H9 (cell line): ENCODE measurements around the gene CDH4. TPM values are rescaled to one million over a fixed set of nuclear protein-coding genes. Genes with fewer than 3 reads are reported as not detected.

Experiments used
- DNase-seq: peaks from one replicate; pipeline ENCODE4 v3.0.0-alpha.2; 2017
- H2AFZ ChIP-seq: one replicate; pipeline ENCODE4 v1.6.1; 2013; ENCODE audit warnings: mild to moderate bottlenecking, low read length, control low read depth, moderate library complexity
- H2AK5ac ChIP-seq: 2 replicates; pipeline ENCODE4 v1.6.1; 2013; ENCODE audit warnings: low read length, control low read depth, mixed read lengths; ENCODE audit not compliant: insufficient read length
- H2BK120ac ChIP-seq: one replicate; pipeline ENCODE4 v1.6.1; 2013; ENCODE audit warnings: low read depth, mild to moderate bottlenecking, low read length, control low read depth, inconsistent platforms; ENCODE audit not compliant: poor library complexity, severe bottlenecking
- H2BK12ac ChIP-seq: 2 replicates; pipeline ENCODE4 v1.6.1; 2013; ENCODE audit warnings: low read length, control low read depth, mixed read lengths, low read depth; ENCODE audit not compliant: insufficient read length
- H2BK15ac ChIP-seq: 2 replicates; pipeline ENCODE4 v1.6.1; 2013; ENCODE audit warnings: low read depth, low read length, control low read depth
- H2BK20ac ChIP-seq: one replicate; pipeline ENCODE4 v1.6.1; 2013; ENCODE audit warnings: low read depth, mild to moderate bottlenecking, low read length, control low read depth, inconsistent platforms; ENCODE audit not compliant: poor library complexity, severe bottlenecking
- H2BK5ac ChIP-seq: 2 replicates; pipeline ENCODE4 v1.6.1; 2013; ENCODE audit warnings: low read length, control low read depth, mixed read lengths; ENCODE audit not compliant: insufficient read length
- H3K14ac ChIP-seq: 2 replicates; pipeline ENCODE4 v1.6.1; 2013; ENCODE audit warnings: low read length, control low read depth; ENCODE audit not compliant: insufficient read depth
- H3K18ac ChIP-seq: 2 replicates; pipeline ENCODE4 v1.6.1; 2013; ENCODE audit warnings: low read depth, mild to moderate bottlenecking, mixed read lengths, low read length, control low read depth; ENCODE audit not compliant: insufficient read length
- H3K23ac ChIP-seq: 2 replicates; pipeline ENCODE4 v1.6.1; 2013; ENCODE audit warnings: low read length, control low read depth, mixed read lengths, low read depth; ENCODE audit not compliant: insufficient read length
- H3K23me2 ChIP-seq: 2 replicates; pipeline ENCODE4 v1.6.1; 2013; ENCODE audit warnings: low read depth, mild to moderate bottlenecking, mixed read lengths, low read length, control low read depth; ENCODE audit not compliant: insufficient read length, poor library complexity, severe bottlenecking
- H3K27ac ChIP-seq: 2 replicates; pipeline ENCODE4 v1.5.1; 2013; ENCODE audit warnings: low read length, control low read depth, mixed read lengths, low read depth; ENCODE audit not compliant: insufficient read length
- H3K27me3 ChIP-seq: 2 replicates; pipeline ENCODE4 v1.6.1; 2013; ENCODE audit warnings: low read length, control low read depth, inconsistent platforms; ENCODE audit not compliant: insufficient read depth
- H3K4ac ChIP-seq: 2 replicates; pipeline ENCODE4 v1.6.1; 2013; ENCODE audit warnings: low read depth, mild to moderate bottlenecking, control low read depth, inconsistent platforms, low read length, moderate library complexity
- H3K4me1 ChIP-seq: 2 replicates; pipeline ENCODE4 v1.6.1; 2013; ENCODE audit warnings: low read length, control low read depth, inconsistent platforms; ENCODE audit not compliant: insufficient read depth
- H3K4me2 ChIP-seq: 2 replicates; pipeline ENCODE4 v1.6.1; 2013; ENCODE audit warnings: low read length, control low read depth, mixed read lengths; ENCODE audit not compliant: insufficient read length, insufficient read depth
- H3K56ac ChIP-seq: 2 replicates; pipeline ENCODE4 v1.6.1; 2013; ENCODE audit warnings: low read depth, mild to moderate bottlenecking, mixed read lengths, low read length, control low read depth; ENCODE audit not compliant: insufficient read length
- H3K79me1 ChIP-seq: 2 replicates; pipeline ENCODE4 v1.6.1; 2013; ENCODE audit warnings: low read depth, mild to moderate bottlenecking, moderate library complexity, low read length, control low read depth, inconsistent platforms; ENCODE audit not compliant: insufficient read depth, poor library complexity, severe bottlenecking
- H3K79me2 ChIP-seq: 2 replicates; pipeline ENCODE4 v1.6.1; 2013; ENCODE audit warnings: low read length, control low read depth, inconsistent platforms; ENCODE audit not compliant: insufficient read depth
- H3K9ac ChIP-seq: 2 replicates; pipeline ENCODE4 v1.6.1; 2013; ENCODE audit warnings: low read length, control low read depth, mixed read lengths; ENCODE audit not compliant: insufficient read length; ENCODE audit errors: extremely low read depth
- H3K9me3 ChIP-seq: one replicate; pipeline ENCODE4 v1.6.1; 2013; ENCODE audit warnings: low read depth, low read length, inconsistent platforms; ENCODE audit not compliant: control insufficient read depth
- H3T11ph ChIP-seq: one replicate; pipeline ENCODE4 v1.6.1; 2013; ENCODE audit warnings: mild to moderate bottlenecking, low read length, control low read depth, inconsistent platforms
- H4K20me1 ChIP-seq: one replicate; pipeline ENCODE4 v1.6.1; 2013; ENCODE audit not compliant: control insufficient read depth, insufficient read length, insufficient read depth
- H4K5ac ChIP-seq: 2 replicates; pipeline ENCODE4 v1.6.1; 2013; ENCODE audit warnings: low read depth, mild to moderate bottlenecking, mixed read lengths, low read length, control low read depth; ENCODE audit not compliant: insufficient read length
- H4K8ac ChIP-seq: replicated peaks from 2 replicates; pipeline ENCODE4 v1.6.1; 2013; ENCODE audit warnings: low read length, control low read depth, mixed read lengths, low read depth; ENCODE audit not compliant: insufficient read length
- H4K91ac ChIP-seq: 2 replicates; pipeline ENCODE4 v1.6.1; 2013; ENCODE audit warnings: low read depth, mild to moderate bottlenecking, moderate library complexity, mixed read lengths, low read length, control low read depth; ENCODE audit not compliant: insufficient read length
- H3K27ac Mint-ChIP-seq, 3 experiments: 2 replicates in 2 of 3; 3 replicates in 1 of 3; pipeline ENCODE4 v1.8.0; 2020 to 2021; ENCODE audit warnings: mixed read lengths in 3 of 3, mild to moderate bottlenecking in 1 of 3, moderate library complexity in 1 of 3
- H3K27me3 Mint-ChIP-seq: 2 replicates; pipeline ENCODE4 v1.8.0; 2021; ENCODE audit warnings: low read depth, mild to moderate bottlenecking, moderate library complexity, mixed read lengths
- H3K36me3 Mint-ChIP-seq, 3 experiments: 2 replicates in 2 of 3; 3 replicates in 1 of 3; pipeline ENCODE4 v1.8.0; 2020 to 2021; ENCODE audit warnings: low read depth in 3 of 3, mixed read lengths in 3 of 3; ENCODE audit not compliant: insufficient read depth in 1 of 3
- H3K4me1 Mint-ChIP-seq, 2 experiments: 2 replicates each; pipeline ENCODE4 v1.8.0; 2020; ENCODE audit warnings: mixed read lengths in 2 of 2
- H3K4me3 Mint-ChIP-seq, 2 experiments: 2 replicates in 1 of 2; 3 replicates in 1 of 2; pipeline ENCODE4 v1.8.0; 2020 to 2021; ENCODE audit warnings: mild to moderate bottlenecking in 2 of 2, mixed read lengths in 2 of 2, moderate library complexity in 1 of 2
- H3K9me3 Mint-ChIP-seq, 2 experiments: 2 replicates in 1 of 2; 3 replicates in 1 of 2; pipeline ENCODE4 v1.8.0; 2020; ENCODE audit warnings: mild to moderate bottlenecking in 2 of 2, mixed read lengths in 2 of 2, moderate library complexity in 1 of 2
- WGBS: extraction: QIAGEN DNeasy Blood & Tissue Kit; methylation state at CpG from one replicate; pipeline ENCODE4 v1.1.7; 2013; ENCODE audit warnings: missing lambda C conversion rate, low lambda C conversion rate, mixed read lengths; ENCODE audit not compliant: insufficient read length; ENCODE audit errors: extremely low coverage; 5-methylcytosine and 5-hydroxymethylcytosine counted together
- total RNA-seq: library from RNA; stranded (reverse); gene quantifications from 2 replicates; pipeline ENCODE4 v1.2.1, GENCODE V29; 2021
- TF ChIP-seq, protein P1 (sequence below): fragments of 200-600 bp; sonication (generic); conservative IDR thresholded peaks from 3 replicates; pipeline ENCODE4 v1.8.0; 2021; ENCODE audit warnings: antibody characterized with exemption, mild to moderate bottlenecking

Gene CDH4
- total RNA-seq, 1 experiment from 2014 or later = 3.0 TPM

DNA sequence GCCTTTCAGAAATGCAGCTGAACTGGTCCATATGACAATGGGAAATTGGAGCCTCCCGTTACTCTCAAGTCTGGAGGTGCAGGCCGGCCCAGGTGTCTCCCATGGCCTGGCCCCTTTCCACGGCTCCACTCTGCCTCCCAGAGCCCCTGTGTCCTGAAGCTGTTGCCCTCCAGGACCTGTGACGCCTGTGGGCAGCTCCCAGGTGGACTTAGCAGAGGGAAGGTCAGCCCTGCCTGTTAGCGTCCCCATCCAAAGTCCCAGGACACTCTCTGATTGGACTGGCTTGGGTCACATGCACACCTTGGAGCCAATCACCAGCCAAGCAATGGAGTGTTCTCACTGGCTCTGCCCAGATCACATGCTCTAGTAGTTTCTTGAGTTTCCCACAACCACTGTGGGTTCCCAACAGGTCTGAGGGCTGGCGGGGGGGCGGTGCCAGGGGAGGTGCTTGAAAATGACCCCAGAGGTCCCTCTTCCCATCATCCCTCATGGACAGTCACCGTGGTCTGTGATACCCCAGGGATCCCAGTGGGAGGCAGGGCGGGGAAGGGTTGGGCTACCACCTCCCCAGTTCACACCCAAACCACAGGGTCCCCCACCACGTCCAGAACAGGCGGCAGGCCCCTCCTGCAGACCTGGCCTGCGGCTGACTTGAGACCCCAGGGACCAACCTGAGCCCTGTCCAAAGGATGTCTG lies 678.1 kb downstream of the CDH4 start:
- peaks cover 0 to 7% (median 2%) of the 10 kb centered on the region in 3 experiments; a peak in 3 of 7 replicates for H3K36me3 Mint-ChIP-seq
- H3K56ac ChIP-seq = no peak overlapping the region
- H2BK12ac ChIP-seq = no peak overlapping the region
- no peaks in the 10 kb centered on the region for H4K20me1 ChIP-seq
- no peak overlapping the region for H3K18ac ChIP-seq
- H3K27ac Mint-ChIP-seq = no peak overlapping the region
- no CpG with 5 or more reads among the region's 12 CpGs for WGBS
- no peak for DNase-seq
- H2AK5ac ChIP-seq = no peak overlapping the region
- TF ChIP-seq, protein P1, sequence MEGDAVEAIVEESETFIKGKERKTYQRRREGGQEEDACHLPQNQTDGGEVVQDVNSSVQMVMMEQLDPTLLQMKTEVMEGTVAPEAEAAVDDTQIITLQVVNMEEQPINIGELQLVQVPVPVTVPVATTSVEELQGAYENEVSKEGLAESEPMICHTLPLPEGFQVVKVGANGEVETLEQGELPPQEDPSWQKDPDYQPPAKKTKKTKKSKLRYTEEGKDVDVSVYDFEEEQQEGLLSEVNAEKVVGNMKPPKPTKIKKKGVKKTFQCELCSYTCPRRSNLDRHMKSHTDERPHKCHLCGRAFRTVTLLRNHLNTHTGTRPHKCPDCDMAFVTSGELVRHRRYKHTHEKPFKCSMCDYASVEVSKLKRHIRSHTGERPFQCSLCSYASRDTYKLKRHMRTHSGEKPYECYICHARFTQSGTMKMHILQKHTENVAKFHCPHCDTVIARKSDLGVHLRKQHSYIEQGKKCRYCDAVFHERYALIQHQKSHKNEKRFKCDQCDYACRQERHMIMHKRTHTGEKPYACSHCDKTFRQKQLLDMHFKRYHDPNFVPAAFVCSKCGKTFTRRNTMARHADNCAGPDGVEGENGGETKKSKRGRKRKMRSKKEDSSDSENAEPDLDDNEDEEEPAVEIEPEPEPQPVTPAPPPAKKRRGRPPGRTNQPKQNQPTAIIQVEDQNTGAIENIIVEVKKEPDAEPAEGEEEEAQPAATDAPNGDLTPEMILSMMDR = no peak
- no peaks in the 10 kb centered on the region for H3K79me2 ChIP-seq
- H3K9me3 Mint-ChIP-seq = 0 out of 5 replicates have a peak, but pooled peaks cover 0 to 2% of the 10 kb centered on the region in 2 experiments
- no peak overlapping the region for H3K4me2 ChIP-seq
- no peaks in the 10 kb centered on the region for H3K79me1 ChIP-seq
- no peak overlapping the region for H2BK20ac ChIP-seq
- H3K9me3 ChIP-seq = no peaks in the 10 kb centered on the region
- H3K27ac ChIP-seq = no peak overlapping the region
- no peak overlapping the region for H3K14ac ChIP-seq
- no peak overlapping the region for H2BK120ac ChIP-seq
- H3K4me1 ChIP-seq = no peaks in the 10 kb centered on the region
- H3K4ac ChIP-seq = no peak overlapping the region
- H3K27me3 Mint-ChIP-seq = no peaks in the 10 kb centered on the region; the same call in none of the 2 replicates
- H3K4me1 Mint-ChIP-seq = peaks cover 7 to 16% of the 10 kb centered on the region in 2 experiments
- H4K91ac ChIP-seq = no peak overlapping the region
- no peak overlapping the region for H4K8ac ChIP-seq
- no peak overlapping the region for H2AFZ ChIP-seq
- no peaks in the 10 kb centered on the region for H3K23me2 ChIP-seq
- H3K23ac ChIP-seq = no peak overlapping the region
- no peaks in the 10 kb centered on the region for H3K27me3 ChIP-seq
- H4K5ac ChIP-seq = no peak overlapping the region
- no peak overlapping the region for H3K9ac ChIP-seq
- H3T11ph ChIP-seq = no peak overlapping the region
- H2BK5ac ChIP-seq = no peak overlapping the region
- no peak overlapping the region for H3K4me3 Mint-ChIP-seq
- H2BK15ac ChIP-seq = no peak overlapping the region
